GM19468 (cell line): ENCODE measurements around the gene CTNNA1.
"Not testable (repeated sequence)": the region's sequence is repeated elsewhere in the genome, so short reads cannot be mapped to it uniquely, and the experiment has no call there.

Experiments
- ATAC-seq: cut with Tn5 transposase; IDR thresholded peaks from one replicate; pipeline ENCODE4 v1.9.1; 2021; ENCODE audit warnings: mild to moderate bottlenecking, moderate library complexity, moderate number of reproducible peaks; ENCODE audit not compliant: unreplicated experiment; ENCODE audit errors: extremely low read depth

The CTNNA1 gene

DNA sequence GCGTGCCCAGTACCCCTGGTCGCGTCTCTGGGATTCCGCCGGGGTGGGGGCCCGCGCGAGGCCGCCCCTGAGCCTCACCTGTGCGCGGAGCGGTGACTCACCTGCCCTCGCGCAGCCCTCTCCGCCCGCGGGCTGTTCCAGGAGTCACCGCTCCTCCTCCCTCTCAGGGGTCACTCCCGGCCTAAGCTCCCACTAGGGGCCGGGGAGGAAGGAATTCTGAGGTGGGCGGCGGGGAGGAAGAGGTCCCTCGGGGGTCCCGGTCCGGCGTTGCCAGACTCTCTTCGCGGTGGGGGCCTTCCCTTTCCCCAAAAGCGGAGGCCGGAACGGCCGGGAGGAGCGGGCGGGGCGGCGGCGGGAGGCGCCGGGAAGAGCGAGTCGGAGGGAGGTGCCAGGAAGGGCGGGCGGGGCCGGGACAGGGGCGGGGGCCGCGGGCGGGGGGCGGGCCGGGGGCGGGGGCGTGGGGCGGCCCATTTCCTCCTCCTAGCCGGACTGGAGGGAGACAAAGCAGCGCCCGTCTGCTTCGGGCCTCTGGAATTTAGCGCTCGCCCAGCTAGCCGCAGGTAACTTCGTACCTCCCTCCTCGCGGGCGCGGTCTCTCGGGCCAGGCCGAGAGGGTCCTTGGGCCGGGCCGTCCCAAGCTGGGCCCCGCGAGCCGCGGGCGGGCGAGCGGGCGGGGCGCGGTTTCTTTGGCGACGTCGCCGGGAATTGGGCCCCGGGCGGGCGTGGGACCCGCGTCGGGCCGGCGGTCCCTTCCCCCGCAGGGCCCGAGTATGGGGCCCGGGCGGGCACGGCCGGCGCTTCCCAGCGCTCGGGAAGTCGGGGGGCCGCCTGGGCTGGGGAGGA is at the start of gene CTNNA1:
CTNNA1 (plus strand) TSS at position 475 of the 843 bp plus-strand sequence. CDS start 28,500 bp downstream, outside the sequence.
- ATAC-seq, result no peak

DNA sequence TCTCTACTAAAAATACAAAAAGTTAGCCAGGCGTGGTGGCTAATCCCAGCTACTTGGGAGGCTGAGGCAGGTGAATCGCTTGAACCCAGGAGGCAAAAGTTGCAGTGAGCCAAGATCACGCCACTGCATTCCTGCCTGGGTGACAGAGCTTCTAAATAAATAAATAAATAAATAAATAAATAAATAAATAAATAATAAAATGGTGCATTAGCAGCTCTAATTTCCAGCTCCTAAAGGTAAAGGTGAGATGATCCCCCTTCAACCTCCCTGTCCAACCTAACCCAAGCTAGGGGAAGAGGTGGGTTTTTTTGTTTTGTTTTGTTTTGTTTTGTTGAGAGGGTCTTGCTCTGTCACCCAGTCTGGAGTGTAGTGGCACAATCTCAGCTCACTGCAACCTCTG is 49.4 kb upstream of the CTNNA1 start:
- not testable (repeated sequence) for ATAC-seq

DNA sequence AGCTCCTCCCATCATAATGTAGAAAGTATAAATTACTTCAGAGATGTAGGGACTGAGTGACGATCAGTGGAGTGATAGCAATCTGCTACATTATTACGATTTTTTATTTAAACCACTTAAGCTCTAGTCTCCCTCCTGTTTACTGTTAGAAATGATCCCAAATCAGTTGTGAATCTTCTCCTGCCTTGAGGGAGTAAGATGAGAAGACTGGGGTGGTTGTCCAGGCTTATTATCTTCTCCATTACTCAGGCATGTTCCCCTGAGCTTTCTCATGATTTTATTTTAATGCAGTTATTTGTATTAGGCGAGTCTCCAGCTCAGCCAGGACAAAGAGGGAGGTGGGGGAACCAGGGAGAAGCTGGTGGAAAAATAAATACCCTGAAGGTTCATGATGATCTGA is 48.2 kb upstream of the CTNNA1 start:
- ATAC-seq, result no peak

DNA sequence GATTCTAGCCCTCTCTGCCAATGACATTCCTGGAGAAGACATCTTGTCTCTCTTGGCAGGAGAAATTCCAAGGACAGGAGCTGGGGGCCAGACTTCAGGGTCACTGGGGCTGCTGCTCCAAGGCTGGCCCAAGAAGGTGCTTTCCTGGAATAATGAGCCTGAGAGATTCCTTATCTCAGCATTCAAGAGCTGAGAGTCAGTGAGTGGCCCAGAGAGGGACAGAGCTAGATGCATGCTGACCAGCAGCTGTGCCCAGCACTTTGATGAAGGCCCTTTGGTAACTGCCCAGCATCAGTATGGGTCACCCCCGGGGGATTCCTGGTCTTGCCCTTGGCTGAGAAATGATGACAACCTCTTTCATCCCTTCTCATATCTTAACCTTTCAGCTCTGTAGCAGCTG is 47.7 kb upstream of the CTNNA1 start:
- ATAC-seq, result no peak

DNA sequence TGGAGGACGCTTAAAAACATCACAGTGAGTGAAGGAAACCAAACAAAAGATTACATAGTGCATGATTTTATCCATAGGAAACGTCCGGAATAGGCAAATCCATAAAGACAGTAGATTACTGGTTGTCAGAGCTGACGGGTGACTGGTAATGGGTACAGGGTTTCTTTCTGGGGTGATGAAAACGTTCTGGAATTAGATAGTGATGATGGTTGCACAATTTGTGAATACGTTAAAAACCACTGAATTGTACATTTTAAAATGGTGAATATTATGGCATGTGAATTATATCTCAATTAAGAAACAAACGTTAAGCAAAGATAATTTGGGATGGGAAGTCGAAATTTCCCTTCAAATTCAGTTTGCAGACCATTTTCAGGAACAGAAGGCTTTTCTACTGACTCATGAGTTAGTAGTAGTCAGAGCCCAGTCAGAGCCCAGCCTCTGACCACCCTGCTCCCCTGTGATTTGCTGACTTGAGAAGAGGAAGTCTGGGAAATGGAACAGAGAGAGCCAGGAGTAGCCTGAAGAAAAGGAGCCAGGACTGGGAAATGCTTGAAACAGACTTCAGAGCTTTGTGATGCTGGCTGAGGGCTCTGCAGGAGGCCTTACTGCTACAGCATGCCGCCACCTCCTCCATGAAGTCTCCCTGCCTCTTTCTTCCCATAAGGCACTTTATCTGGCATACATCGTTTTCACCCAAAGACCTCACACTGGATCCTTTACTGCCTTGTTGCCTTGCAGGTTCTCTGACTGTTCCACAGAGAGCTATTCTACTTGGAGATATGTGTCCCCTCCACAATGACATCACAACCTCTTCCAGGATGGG is 46.4 kb upstream of the CTNNA1 start:
- ATAC-seq, result no peak

DNA sequence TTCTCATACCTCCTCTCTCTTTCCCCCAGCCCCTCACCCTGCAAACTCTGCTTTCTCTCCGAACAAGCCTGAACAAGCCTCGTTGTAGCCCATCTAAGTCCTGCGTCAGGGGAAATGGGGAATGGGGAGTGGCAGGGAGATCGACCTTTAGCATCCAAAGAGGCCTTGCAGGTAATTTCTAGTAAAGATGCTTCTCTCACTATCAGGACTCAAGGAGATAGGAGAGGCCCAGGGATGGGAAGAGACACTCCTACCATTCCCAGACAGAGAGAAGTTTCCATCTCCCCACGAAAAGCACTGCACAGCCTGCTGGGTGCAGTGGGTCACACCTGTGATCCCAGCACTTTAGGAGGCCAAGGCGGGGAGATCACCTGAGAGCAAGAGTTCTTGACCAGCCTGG is 44.4 kb upstream of the CTNNA1 start:
- ATAC-seq, result no peak

DNA sequence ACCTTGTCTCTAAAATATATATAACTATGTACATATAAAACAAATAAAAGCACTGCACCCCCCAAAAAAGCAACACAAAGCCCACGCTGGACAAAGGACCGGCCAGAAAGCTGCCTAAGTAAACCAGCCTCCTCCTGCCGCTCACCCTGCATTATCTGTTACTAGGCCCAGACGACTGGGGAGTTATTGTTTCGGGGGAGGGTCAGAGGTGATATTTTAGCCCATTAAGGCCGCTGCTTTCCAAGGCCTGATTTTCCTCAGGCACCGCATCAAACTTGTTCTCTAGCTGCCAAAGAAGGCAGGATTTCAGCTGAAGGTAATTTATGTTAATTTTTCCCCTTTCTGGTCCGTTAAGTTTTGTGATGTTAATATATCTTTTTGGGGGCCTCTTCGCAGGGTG is 44.0 kb upstream of the CTNNA1 start:
- ATAC-seq, result no peak

- ATAC-seq, result no peak
These were observed 42.1 kb upstream of the CTNNA1 start for GRCh38 chr5:138711087-138711486.

GRCh38 chr5:138711811-138712210 is 41.4 kb upstream of the CTNNA1 start:
- ATAC-seq, result no peak

GRCh38 chr5:138712324-138712723 is 40.9 kb upstream of the CTNNA1 start:
- no peak for ATAC-seq

DNA sequence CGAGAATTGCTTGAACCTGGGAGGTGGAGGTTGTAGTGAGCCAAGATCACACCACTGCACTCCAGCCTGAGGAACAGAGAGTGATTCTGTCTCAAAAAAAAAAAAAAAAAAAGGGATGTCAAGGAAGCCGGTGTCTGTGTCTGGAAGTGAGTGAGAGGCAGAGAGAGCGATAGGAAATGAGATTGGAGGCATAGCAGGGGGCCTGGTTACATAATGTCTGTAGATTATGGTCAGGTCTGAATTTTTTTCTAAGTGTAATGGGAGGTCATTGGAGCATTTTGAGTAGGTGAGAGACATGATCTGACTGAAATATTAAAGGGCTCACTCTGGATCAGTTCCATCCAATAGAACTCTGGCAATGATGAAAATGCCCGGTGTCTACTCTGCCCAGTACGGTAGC is 40.4 kb upstream of the CTNNA1 start:
- ATAC-seq, result no peak

- ATAC-seq, result no peak
These were observed 40.0 kb upstream of the CTNNA1 start for GRCh38 chr5:138713247-138713646.

DNA sequence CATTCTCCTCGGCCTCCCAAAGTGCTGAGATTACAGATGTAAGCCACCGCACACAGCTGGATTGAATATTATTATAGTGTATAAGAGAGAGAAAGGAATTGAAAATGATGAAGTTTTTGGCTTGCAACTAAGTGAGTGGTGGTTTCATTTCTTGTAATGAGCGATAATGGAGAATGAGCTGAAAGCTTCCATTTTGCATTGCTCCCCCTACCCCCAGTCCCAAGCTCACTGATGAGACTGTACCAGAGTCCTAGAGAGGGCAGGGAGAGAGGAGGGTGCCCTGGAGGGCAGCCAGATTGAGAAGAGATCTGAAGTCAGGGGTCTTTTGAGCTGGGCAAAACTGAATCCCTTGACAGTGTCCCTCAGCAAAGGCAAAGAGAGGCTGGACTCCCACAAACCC is 38.5 kb upstream of the CTNNA1 start:
- ATAC-seq, result no peak

DNA sequence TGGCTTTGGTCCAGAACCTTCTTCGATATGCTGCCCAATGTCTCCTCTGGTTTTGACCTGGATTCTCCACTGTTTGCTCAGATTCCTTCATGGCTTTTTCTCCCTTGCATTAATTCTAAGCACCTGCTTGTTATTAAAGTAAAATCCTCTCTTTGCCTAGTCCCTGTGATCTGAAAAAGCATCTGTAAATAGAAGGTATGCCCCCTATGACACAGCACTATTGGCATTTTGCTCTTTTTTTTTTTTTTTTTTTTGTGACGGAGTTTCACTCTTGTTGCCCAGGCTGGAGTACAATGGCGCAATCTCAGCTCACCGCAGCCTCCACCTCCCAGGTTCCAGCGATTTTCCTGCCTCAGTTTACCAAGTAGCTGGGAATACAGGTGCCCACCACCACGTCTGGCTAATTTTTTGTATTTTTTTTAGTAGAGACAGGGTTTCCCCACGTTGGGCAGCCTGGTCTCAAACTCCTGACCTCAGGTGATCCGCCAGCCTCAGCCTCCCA is 37.2 kb upstream of the CTNNA1 start:
- ATAC-seq, result not testable (repeated sequence)

DNA sequence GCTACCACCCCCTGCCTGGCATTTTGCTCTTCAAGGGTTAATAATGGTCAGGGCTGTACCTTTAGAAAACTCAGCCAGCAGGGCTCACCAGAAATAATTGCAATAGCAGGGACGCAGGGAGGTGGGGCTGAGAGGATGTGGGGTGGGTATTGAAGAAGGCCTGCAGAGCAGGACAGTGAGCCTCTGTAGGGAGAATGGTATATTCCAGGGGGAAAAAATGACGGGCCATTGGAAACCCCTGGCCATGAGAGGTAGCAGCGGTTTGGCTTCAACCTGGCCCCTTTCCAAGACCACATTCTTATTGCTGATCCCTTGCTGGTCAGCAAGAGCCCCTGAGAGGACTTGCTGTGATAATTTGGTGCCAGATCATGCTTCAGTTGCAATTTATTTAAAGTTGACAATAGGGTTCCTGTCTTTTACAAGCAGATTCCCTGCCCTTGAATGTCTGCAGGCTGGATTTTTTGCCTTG is 36.7 kb upstream of the CTNNA1 start:
- no peak for ATAC-seq

DNA sequence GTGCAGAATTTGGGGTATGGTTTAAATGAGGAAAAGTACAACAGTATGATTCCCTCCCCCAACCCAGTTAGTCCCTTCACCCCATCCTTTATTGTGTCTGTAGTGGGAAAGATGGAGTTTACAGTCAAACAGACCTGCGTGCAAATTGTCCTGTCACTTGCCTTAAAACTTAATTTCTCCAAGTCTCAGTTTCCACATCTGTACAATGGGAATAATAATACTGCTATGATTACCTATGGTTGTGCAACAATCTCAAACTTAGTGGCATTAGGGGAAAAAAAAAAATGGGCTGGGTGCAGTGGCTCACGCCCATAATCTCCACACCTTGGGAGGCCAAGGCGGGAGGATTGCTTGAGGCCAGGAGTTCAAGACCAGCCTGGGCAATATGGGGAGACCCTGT is 35.8 kb upstream of the CTNNA1 start:
- no peak for ATAC-seq

DNA sequence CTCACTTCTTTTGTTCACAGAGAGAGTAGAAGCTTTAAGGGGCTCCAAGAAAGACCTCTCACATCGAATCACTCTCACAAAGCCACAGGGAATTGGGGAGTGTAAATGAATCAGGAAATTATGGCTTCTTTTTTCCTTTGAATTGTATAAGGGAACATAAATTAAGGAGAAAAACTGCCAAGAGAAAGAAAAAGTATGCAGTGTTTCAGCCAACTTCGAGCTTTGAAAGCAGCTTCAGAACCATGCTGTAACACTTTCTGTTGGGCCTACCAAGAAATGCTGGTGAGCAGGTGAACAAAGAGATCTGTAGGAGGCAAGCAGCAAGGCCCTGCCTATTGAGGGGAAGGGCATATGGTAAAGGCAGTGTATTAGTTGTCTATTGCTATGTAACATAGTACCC is 33.4 kb upstream of the CTNNA1 start:
- no peak for ATAC-seq

DNA sequence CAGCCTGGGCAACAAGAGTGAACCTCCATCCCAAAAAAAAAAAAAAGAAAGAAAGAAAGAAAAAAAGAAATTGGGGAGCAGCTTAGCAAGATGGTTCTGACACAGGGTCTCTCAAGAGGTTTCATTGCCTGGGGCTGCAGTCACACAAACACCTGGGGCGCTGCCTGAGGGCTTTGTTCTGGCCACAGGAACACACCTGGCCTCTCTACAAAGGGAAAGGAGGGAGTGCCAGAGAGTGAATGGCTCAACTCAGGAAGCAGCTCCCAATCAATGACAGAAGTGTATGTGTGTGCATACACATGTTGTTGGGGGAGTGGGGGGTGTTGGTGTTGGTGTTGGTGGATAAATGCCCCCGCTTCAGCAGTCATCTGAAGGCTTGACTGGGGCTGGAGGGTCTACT is 32.4 kb upstream of the CTNNA1 start:
- no peak for ATAC-seq

DNA sequence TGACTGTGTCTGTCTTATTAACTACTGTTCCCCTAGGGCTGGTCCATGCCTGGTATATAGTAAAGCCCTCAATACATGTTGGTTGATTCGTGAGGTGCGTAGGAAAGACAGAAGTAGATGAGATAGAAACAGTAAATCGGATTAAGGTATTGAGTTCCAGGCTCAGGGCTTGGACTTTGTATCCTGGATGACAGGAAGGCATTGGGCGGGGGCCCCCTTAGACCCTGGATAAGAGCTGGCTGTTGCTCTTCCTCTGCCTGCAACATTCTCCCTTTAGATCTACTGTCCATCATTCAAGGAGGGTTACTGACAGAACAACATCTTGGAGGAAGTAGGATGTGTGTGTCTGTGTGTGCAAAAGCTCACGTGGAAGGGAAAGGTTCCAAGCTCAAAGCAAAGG is 31.2 kb upstream of the CTNNA1 start:
- no peak for ATAC-seq

DNA sequence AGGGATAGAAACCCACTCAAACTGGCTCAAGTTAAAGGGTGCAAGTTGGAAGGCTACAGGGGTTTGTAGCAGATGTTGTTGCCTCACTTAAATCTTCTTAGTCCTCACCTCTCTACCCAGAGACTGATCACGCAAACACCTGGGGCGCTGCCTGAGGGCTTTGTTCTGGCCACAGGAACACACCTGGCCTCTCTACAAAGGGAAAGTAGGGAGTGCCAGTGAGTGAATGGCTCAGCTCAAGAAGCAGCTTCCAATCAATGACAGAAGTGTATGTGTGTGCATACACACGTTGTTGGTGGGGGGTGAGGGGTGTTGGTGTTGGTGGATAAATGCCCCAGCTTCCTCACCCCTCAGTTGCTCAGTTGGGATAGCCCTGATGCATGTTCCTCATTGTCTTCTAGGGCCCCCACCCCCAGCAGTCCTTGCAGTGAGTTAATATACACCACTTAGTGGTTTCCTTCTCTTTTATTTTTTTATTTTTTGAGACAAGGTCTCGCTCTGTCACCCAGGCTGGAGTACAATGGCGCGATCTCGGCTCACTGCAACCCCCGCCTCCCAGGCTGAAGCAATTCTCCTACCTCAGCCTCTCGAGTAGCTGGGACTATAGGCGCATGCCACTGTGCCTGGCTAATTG is 30.6 kb upstream of the CTNNA1 start:
- no peak for ATAC-seq
